Gastrocnemius medialis (tissue), 4 donors: ENCODE results near the gene GNA15. TPM values are rescaled to one million over a fixed set of nuclear protein-coding genes. Genes with fewer than 3 reads are reported as not detected.
A peak's percentile ranks its signal among the peaks of the same experiment; 100 is the strongest.

ENCODE experiments used
- ATAC-seq, 2 donors: fragments of 150-250 bp; one replicate each; pipeline ENCODE4 v1.9.1; 2016
- DNase-seq, 2 donors: peaks; one replicate each; pipeline ENCODE4 v3.0.0-alpha.2; 2019
- H3K27ac ChIP-seq, 4 donors: fragments of 200-600 bp; sonication (generic); 1 replicate in 1 of 4; 2 replicates in 3 of 4; pipeline ENCODE4 v1.5.1; 2016 to 2018; ENCODE audit warnings: mild to moderate bottlenecking in 2 of 4, moderate library complexity in 1 of 4
- H3K27me3 ChIP-seq, 3 donors: fragments of 200-600 bp; sonication (generic) in 2 of 3; 1 replicate in 1 of 3; 2 replicates in 2 of 3; pipeline versions ENCODE4 v1.5.1 to v1.6.0; 2016 to 2019; ENCODE audit warnings: mild to moderate bottlenecking in 1 of 3, moderate library complexity in 1 of 3
- H3K36me3 ChIP-seq, 2 donors: fragments of 200-600 bp; sonication (generic) in 1 of 2; one replicate each; pipeline ENCODE4 v1.5.1; 2017 to 2018
- H3K4me1 ChIP-seq, 2 donors: fragments of 200-600 bp; sonication (generic) in 1 of 2; one replicate each; pipeline ENCODE4 v1.5.1; 2016 to 2017; ENCODE audit warnings: mild to moderate bottlenecking in 2 of 2
- H3K4me3 ChIP-seq, 4 donors: fragments of 200-600 bp; sonication (generic) in 3 of 4; 1 replicate in 1 of 4; 2 replicates in 3 of 4; pipeline ENCODE4 v1.5.1; 2016 to 2019; ENCODE audit warnings: mild to moderate bottlenecking in 2 of 4
- H3K9me3 ChIP-seq, 3 donors: fragments of 200-600 bp; sonication (generic) in 2 of 3; 1 replicate in 1 of 3; 2 replicates in 2 of 3; pipeline ENCODE4 v1.5.1; 2016 to 2019
- CTCF ChIP-seq, 5 experiments: fragments of 450-650 bp in 3 of 5; fragments of 200-600 bp in 2 of 5; sonication (generic) in 2 of 5; IDR thresholded peaks in 4 of 5; conservative IDR thresholded peaks in 1 of 5; 1 replicate in 4 of 5; 2 replicates in 1 of 5; pipeline ENCODE4 v1.5.1; 2016 to 2019; ENCODE audit warnings: antibody characterized with exemption in 5 of 5, mild to moderate bottlenecking in 3 of 5, moderate library complexity in 3 of 5
- POLR2A ChIP-seq, 2 donors: fragments of 450-650 bp; IDR thresholded peaks; one replicate each; pipeline ENCODE4 v1.6.1; 2017; ENCODE audit warnings: antibody characterized with exemption in 2 of 2, mild to moderate bottlenecking in 2 of 2, moderate library complexity in 2 of 2
- in situ Hi-C, 4 donors: fragments of 200-750 bp; cut with MboI; loops; one replicate each; pipeline versions ENCODE4 v1.15.0 to v1.8.0; 2017; ENCODE audit warnings: low sequenced_read_pairs in 4 of 4
- intact Hi-C: fragments of 100-400 bp; cut with DNase I; formaldehyde crosslinking; loops from one replicate; pipeline ENCODE4 v1.15.1; 2023; ENCODE audit warnings: low total_unique reads
- total RNA-seq, 4 donors: library from RNA; depleted of rRNA; stranded (reverse); fragments of >200 nt; gene quantifications; one replicate each; pipeline versions ENCODE4 v1.1.0 to v1.2.3, GENCODE V29; 2016

Gene GNA15
- total RNA-seq, 4 donors from 2014 or later = 0.51 to 1.2 (median 0.81) TPM

DNA sequence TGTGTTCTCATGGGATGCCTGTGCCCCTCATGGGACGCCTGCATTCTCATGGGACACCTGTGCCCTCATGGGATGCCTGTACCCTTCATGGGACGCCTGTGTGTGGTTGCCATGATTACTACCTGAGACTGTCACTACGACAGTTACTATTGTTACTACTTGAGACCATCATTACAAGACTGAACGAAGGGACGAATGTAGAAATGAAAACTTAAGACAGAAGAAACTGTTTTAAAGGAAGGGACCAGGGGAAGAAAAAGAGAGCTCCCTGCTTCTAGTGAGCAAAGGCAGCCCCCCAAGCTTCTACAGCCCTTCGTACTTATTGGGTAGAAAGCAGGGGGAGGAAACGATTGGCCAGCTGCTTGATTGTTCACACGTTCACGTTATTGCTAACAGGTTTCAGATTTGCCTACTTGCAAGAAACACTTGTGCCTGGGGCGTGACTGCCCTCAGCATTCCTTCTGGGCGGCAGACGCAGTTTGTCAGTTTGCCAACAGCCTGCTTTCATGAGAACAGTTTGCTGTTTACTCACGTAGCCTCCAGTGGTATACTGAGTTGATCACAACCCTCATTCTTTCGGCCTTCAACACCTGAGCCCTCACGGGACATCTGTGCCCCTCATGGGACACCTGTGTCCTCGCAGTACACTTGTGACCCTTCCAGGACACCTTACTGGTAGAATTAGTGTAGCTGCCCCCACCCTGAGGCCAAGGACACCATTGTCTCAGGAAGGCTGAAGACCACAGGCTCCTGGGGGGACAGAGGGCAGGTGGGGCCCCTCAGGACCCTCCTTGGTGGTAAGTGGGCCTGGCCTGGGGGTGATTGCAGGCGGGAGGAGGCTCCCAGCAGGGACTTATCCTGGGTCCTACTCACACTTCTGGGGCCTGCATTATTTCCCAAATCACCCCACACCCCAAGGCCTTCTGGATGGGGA lies 40.2 kb downstream of the GNA15 start:
- in situ Hi-C loops = no loop called here
- Histone ChIP-seq H3K27me3 (no peaks in the 10 kb centered on the region), H3K27ac (no peak overlapping the region), H3K9me3 (no peaks in the 10 kb centered on the region), H3K4me1 (no peaks in the 10 kb centered on the region), H3K4me3 (no peak overlapping the region), H3K36me3 (no peaks in the 10 kb centered on the region)
- no peak for DNase-seq
- TF ChIP-seq CTCF (IDR thresholded peaks at IDR 0.05 in 4 of 5, conservative IDR thresholded peaks at IDR 0.05 in 1 of 5) = no peak
- no peak for TF ChIP-seq POLR2A (IDR thresholded peaks at IDR 0.05)
- no peak for ATAC-seq
- intact Hi-C loops = no loop called here

DNA sequence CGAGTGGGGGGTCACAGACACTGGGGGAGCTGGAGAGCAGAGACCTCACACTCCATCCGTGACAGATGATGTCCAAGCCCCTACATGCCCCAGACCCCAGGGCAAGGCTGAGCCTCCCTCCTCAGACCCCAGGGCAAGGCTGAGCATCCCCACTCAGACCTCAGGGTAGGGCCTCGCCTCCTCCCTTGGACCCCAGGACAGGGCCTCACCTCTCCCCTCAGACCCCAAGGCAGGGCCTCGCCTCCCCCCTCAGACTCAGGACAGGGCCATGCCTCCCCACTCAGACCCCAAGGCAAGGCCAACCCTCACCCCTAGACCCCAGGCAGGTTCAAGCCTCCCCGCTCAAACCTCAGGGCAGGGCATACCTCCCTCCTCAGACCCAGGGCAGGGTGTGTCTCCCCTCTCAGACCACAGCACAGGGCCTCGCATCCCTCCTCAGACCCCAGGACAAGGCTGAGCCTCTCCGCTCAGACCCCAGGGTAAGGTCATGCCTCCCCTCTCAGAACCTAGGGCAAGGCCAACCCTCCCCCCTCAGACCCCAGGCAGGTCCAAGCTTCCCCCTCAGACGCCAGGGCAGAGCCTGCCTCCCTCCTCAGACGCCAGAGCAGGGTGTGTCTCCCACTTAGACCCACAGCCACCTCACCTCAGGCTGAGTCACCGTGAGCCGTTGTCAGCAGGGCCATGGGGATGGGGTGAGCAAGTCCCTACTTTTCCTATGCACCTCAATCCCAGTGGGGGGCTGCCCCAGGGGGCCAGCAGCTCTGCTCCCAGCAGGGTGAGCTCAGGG lies 41.1 kb downstream of the GNA15 start:
- intact Hi-C loops = no loop called here
- Histone ChIP-seq H3K4me1 (no peaks in the 10 kb centered on the region), H3K27ac (no peak overlapping the region), H3K27me3 (no peaks in the 10 kb centered on the region), H3K36me3 (no peaks in the 10 kb centered on the region), H3K4me3 (no peak overlapping the region), H3K9me3 (no peaks in the 10 kb centered on the region)
- no peak for TF ChIP-seq CTCF (IDR thresholded peaks at IDR 0.05 in 4 of 5, conservative IDR thresholded peaks at IDR 0.05 in 1 of 5)
- TF ChIP-seq POLR2A (IDR thresholded peaks at IDR 0.05) = no peak
- DNase-seq = no peak
- no peak for ATAC-seq
- in situ Hi-C loops = no loop called here

DNA sequence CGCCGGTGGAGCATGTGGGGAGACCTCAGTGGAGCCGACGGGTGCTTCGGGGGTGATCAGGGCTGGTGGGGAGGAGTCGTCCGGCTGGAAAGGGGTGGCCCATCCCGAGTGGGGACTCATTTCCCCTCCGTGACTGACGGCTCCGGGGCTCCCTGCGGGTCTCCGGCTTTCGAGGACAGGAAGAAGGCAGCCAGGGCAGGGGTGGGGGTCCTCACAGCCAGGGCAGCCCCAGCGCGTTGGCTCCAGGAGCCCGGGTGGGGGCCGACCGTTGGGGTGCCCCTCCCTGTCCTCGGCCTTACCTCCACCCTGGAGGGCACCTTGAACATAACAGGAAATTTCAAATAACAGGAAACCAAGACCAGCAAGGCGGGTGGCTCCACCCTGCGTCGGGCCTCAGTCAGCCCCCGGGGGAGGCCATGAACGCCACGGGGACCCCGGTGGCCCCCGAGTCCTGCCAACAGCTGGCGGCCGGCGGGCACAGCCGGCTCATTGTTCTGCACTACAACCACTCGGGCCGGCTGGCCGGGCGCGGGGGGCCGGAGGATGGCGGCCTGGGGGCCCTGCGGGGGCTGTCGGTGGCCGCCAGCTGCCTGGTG lies 42.6 kb downstream of the GNA15 start, which contains the start of gene S1PR4:
S1PR4 (plus strand) TSS at position 393 of the 596 bp plus-strand sequence; CDS start at position 417, 24 bp downstream.
- H3K9me3 ChIP-seq = no peaks in the 10 kb centered on the region
- DNase-seq (no peak), ATAC-seq (no peak)
- peak within 1 kb of the TSS in 1 of 4 donors; percentile 9 for H3K4me3 ChIP-seq
- H3K36me3 ChIP-seq = no peaks in the 10 kb centered on the region
- TF ChIP-seq CTCF (IDR thresholded peaks at IDR 0.05 in 4 of 5, conservative IDR thresholded peaks at IDR 0.05 in 1 of 5) (no peak), POLR2A (IDR thresholded peaks at IDR 0.05) (no peak)
- H3K4me1 ChIP-seq = no peaks in the 10 kb centered on the region
- no peaks in the 10 kb centered on the region for H3K27me3 ChIP-seq
- intact Hi-C loops (no loop called here), in situ Hi-C loops (no loop called here)
- peak within 1 kb of the TSS in 2 of 4 donors; percentile 38 to 41 for H3K27ac ChIP-seq

GRCh38 chr19:3178973-3179738 lies 43.3 kb downstream of the GNA15 start:
- no peaks in the 10 kb centered on the region for H3K9me3 ChIP-seq
- in situ Hi-C loops = no loop called here
- H3K4me3 ChIP-seq = no peak overlapping the region
- H3K27ac ChIP-seq = peak overlapping the region in 2 of 4 donors; percentile 38 to 41
- ATAC-seq (no peak), DNase-seq (no peak)
- no peaks in the 10 kb centered on the region for H3K4me1 ChIP-seq
- intact Hi-C loops = no loop called here
- no peaks in the 10 kb centered on the region for H3K27me3 ChIP-seq
- TF ChIP-seq CTCF (IDR thresholded peaks at IDR 0.05 in 4 of 5, conservative IDR thresholded peaks at IDR 0.05 in 1 of 5) (no peak), POLR2A (IDR thresholded peaks at IDR 0.05) (no peak)
- no peaks in the 10 kb centered on the region for H3K36me3 ChIP-seq
